IPS-NIHi11 (cell line): ENCODE data around the gene ABHD3.
A peak's percentile ranks its signal among the peaks of the same experiment; 100 is the strongest.
"Not testable (repeated sequence)": the region's sequence is repeated elsewhere in the genome, so short reads cannot be mapped to it uniquely, and the experiment has no call there.

Source experiments
- DNase-seq: peaks from one replicate; pipeline ENCODE4 v3.0.0; 2012; ENCODE audit warnings: mixed read lengths, low spot score

The ABHD3 gene

GRCh38 chr18:21704603-21705364 is at the start of gene ABHD3:
TSS of gene ABHD3 (minus strand) at chr18:21704774. CDS start at chr18:21704665, 109 bp downstream.
- DNase-seq, result peak; percentile 94

GRCh38 chr18:21747764-21748693 is 43.5 kb upstream of the ABHD3 start:
- no peak for DNase-seq

- no peak for DNase-seq
Observed at GRCh38 chr18:21747268-21747667, 42.7 kb upstream of the ABHD3 start.

GRCh38 chr18:21745231-21745630 is 40.7 kb upstream of the ABHD3 start:
- peak; percentile 7 for DNase-seq

GRCh38 chr18:21743166-21743832 is 38.7 kb upstream of the ABHD3 start:
- no peak for DNase-seq

GRCh38 chr18:21742315-21742687 is 37.7 kb upstream of the ABHD3 start:
- DNase-seq, result no peak

GRCh38 chr18:21741562-21742314 is 37.2 kb upstream of the ABHD3 start:
- peak; percentile 16 for DNase-seq

- no peak for DNase-seq
Observed at GRCh38 chr18:21741312-21741561, 36.7 kb upstream of the ABHD3 start.

- DNase-seq, result peak; percentile 95
Observed at GRCh38 chr18:21740538-21741311, 36.2 kb upstream of the ABHD3 start, which contains the start of gene MIB1. TSS of gene MIB1 (plus strand) at chr18:21740792. CDS start at chr18:21741584, 792 bp downstream.

GRCh38 chr18:21739604-21740537 is 35.3 kb upstream of the ABHD3 start:
- no peak for DNase-seq

GRCh38 chr18:21736926-21737325 is 32.4 kb upstream of the ABHD3 start:
- not testable (repeated sequence) for DNase-seq

- peak; percentile 7 for DNase-seq
Observed at GRCh38 chr18:21735452-21736015, 31.0 kb upstream of the ABHD3 start.

GRCh38 chr18:21733011-21733410 is 28.4 kb upstream of the ABHD3 start:
- DNase-seq, result no peak

GRCh38 chr18:21727702-21728101 is 23.1 kb upstream of the ABHD3 start:
- DNase-seq, result no peak

- no peak for DNase-seq
Observed at GRCh38 chr18:21725201-21725600, 20.6 kb upstream of the ABHD3 start.

- no peak for DNase-seq
Observed at GRCh38 chr18:21722687-21723086, 18.1 kb upstream of the ABHD3 start.

- DNase-seq, result no peak
Observed at GRCh38 chr18:21714474-21714873, 9.9 kb upstream of the ABHD3 start.

GRCh38 chr18:21707130-21707529 is 2.6 kb upstream of the ABHD3 start:
- not testable (repeated sequence) for DNase-seq

- DNase-seq, result no peak
Observed at GRCh38 chr18:21706386-21706865, 1.9 kb upstream of the ABHD3 start.
